Aorta (tissue), 5 donors: ENCODE data around the gene NRG3. TPM values are rescaled to one million over a fixed set of nuclear protein-coding genes. Genes with fewer than 3 reads are reported as not detected.
A peak's percentile ranks its signal among the peaks of the same experiment; 100 is the strongest.

Experiments used
- ATAC-seq: fragments of 200-7000 bp; cut with Tn5 transposase; one replicate; pipeline ENCODE4 v1.9.1; 2022; ENCODE audit warnings: moderate library complexity; ENCODE audit not compliant: low FRiP score
- DNase-seq, 2 donors: peaks; one replicate each; pipeline ENCODE4 v3.0.0-alpha.2; 2020
- H3K27ac ChIP-seq, 2 donors: one replicate each; pipeline ENCODE4 v1.5.1; 2013; ENCODE audit warnings: low read length in 2 of 2, mild to moderate bottlenecking in 2 of 2, moderate library complexity in 2 of 2, control low read depth in 1 of 2, inconsistent platforms in 1 of 2, low read depth in 1 of 2
- H3K27me3 ChIP-seq, 2 donors: one replicate each; pipeline ENCODE4 v1.6.1; 2013; ENCODE audit warnings: control low read depth in 1 of 2, low read length in 1 of 2, mild to moderate bottlenecking in 1 of 2, moderate library complexity in 1 of 2; ENCODE audit not compliant: insufficient read depth in 2 of 2, control insufficient read depth in 1 of 2
- H3K36me3 ChIP-seq, 2 donors: one replicate each; pipeline ENCODE4 v1.6.1; 2013; ENCODE audit warnings: control low read depth in 1 of 2, low read length in 1 of 2, mild to moderate bottlenecking in 1 of 2; ENCODE audit not compliant: insufficient read depth in 2 of 2, control insufficient read depth in 1 of 2
- H3K4me1 ChIP-seq, 2 donors: one replicate each; pipeline ENCODE4 v1.6.1; 2013; ENCODE audit warnings: low read length in 2 of 2, control low read depth in 1 of 2, mild to moderate bottlenecking in 1 of 2, moderate library complexity in 1 of 2; ENCODE audit not compliant: insufficient read depth in 2 of 2, control insufficient read depth in 1 of 2
- H3K4me3 ChIP-seq, 2 donors: one replicate each; pipeline ENCODE4 v1.5.1; 2013; ENCODE audit warnings: low read length in 2 of 2, control low read depth in 1 of 2, mild to moderate bottlenecking in 1 of 2
- H3K9me3 ChIP-seq: one replicate; pipeline ENCODE4 v1.6.1; 2013; ENCODE audit warnings: mild to moderate bottlenecking, low read length; ENCODE audit not compliant: control insufficient read depth
- WGBS, 2 donors: extraction: QIAGEN DNeasy Blood & Tissue Kit; methylation state at CpG; one replicate each; pipeline ENCODE4 v1.1.7; 2013; 5-methylcytosine and 5-hydroxymethylcytosine counted together
- intact Hi-C, 2 donors: fragments of 100-400 bp; cut with DNase I; formaldehyde crosslinking; loops; one replicate each; pipeline versions ENCODE4 v1.14.2 to v1.15.0; 2022
- polyA plus RNA-seq, 2 donors: library from polyadenylated mRNA; stranded (reverse); fragments of 200-250 nt; gene quantifications; one replicate each; pipeline ENCODE4 v1.2.3, GENCODE V29; 2013
- total RNA-seq, 2 donors: library from RNA; stranded (reverse); fragmentation: NEBNext Ultra II Directional; extraction: Animal tissue kit (Norgen Biotek cat#: 25700); gene quantifications; one replicate each; pipeline ENCODE4 v1.2.1, GENCODE V29; 2021
- donor health status: healthy with polysubstance abuse.
- donor health status: Bipolar disorder and iron deficiency.
- donor health status: DM: no; HTN: no; CAD: no.
- donor health status: DM: no; HTN: no; CAD: no.
- donor health status: DM: yes; HTN: yes; CAD: no.

NRG3 gene
- total and polyA plus RNA-seq, 4 donors = 0.50 to 1.1 (median 0.84) TPM

- 1 to 2% methylated on average over 45 to 49 of the region's 49 CpGs for WGBS, 2 donors
- H3K36me3 ChIP-seq = no peaks in the 10 kb centered on the region
- H3K27ac ChIP-seq = no peak overlapping the region
- DNase-seq (no peak), ATAC-seq (no peak)
- H3K27me3 ChIP-seq = peaks cover 0 to 2% of the 10 kb centered on the region in 2 donors
- no peaks in the 10 kb centered on the region for H3K9me3 ChIP-seq
- H3K4me3 ChIP-seq = peak overlapping the region in 1 of 2 donors; percentile 76
- intact Hi-C loops = no loop called here
- H3K4me1 ChIP-seq = no peaks in the 10 kb centered on the region
These were observed 666 bp downstream of the NRG3 start for GRCh38 chr10:81875467-81876252.

GRCh38 chr10:81876253-81877077, 1.5 kb downstream of the NRG3 start:
- no peaks in the 10 kb centered on the region for H3K4me1 ChIP-seq
- H3K27ac ChIP-seq = no peak overlapping the region
- intact Hi-C loops = no loop called here
- 3 to 6% methylated on average over 25 of the region's 25 CpGs for WGBS, 2 donors
- H3K36me3 ChIP-seq = no peaks in the 10 kb centered on the region
- no peaks in the 10 kb centered on the region for H3K9me3 ChIP-seq
- DNase-seq = no peak
- H3K27me3 ChIP-seq = peaks cover 0 to 2% of the 10 kb centered on the region in 2 donors
- ATAC-seq = no peak
- H3K4me3 ChIP-seq = no peak overlapping the region

- H3K4me3 ChIP-seq = no peak overlapping the region
- WGBS, 2 donors = 59 to 63% methylated on average over 2 of the region's 2 CpGs
- H3K36me3 ChIP-seq = no peaks in the 10 kb centered on the region
- no peaks in the 10 kb centered on the region for H3K9me3 ChIP-seq
- no peak for ATAC-seq
- intact Hi-C loops = no loop called here
- H3K27ac ChIP-seq = no peak overlapping the region
- H3K4me1 ChIP-seq = no peaks in the 10 kb centered on the region
- peaks cover 0 to 2% of the 10 kb centered on the region in 2 donors for H3K27me3 ChIP-seq
- no peak for DNase-seq
These were observed 2.6 kb downstream of the NRG3 start for GRCh38 chr10:81877596-81877995.

- DNase-seq (no peak), ATAC-seq (no peak)
- Histone ChIP-seq H3K9me3 (no peaks in the 10 kb centered on the region), H3K27ac (no peak overlapping the region), H3K4me3 (no peak overlapping the region), H3K27me3 (no peaks in the 10 kb centered on the region), H3K36me3 (no peaks in the 10 kb centered on the region), H3K4me1 (no peaks in the 10 kb centered on the region)
- intact Hi-C loops = no loop called here
- WGBS, 2 donors = 89 to 93% methylated on average over 1 of the region's 1 CpG
These were observed 7.0 kb downstream of the NRG3 start for GRCh38 chr10:81882011-81882410.

GRCh38 chr10:81884856-81885255, 9.9 kb downstream of the NRG3 start:
- intact Hi-C loops = no loop called here
- Histone ChIP-seq H3K4me1 (no peaks in the 10 kb centered on the region), H3K4me3 (no peak overlapping the region)

GRCh38 chr10:81885491-81885890, 10.5 kb downstream of the NRG3 start:
- Histone ChIP-seq H3K27ac (no peak overlapping the region), H3K9me3 (no peaks in the 10 kb centered on the region), H3K4me1 (no peaks in the 10 kb centered on the region), H3K4me3 (no peak overlapping the region), H3K27me3 (no peaks in the 10 kb centered on the region), H3K36me3 (no peaks in the 10 kb centered on the region)
- 92 to 95% methylated on average over 2 of the region's 2 CpGs for WGBS, 2 donors
- intact Hi-C loops = no loop called here
- no peak for ATAC-seq
- no peak for DNase-seq

More at GRCh38 chr10:81884856-81885255, 9.9 kb downstream of the NRG3 start:
- ATAC-seq (no peak), DNase-seq (no peak)
- Histone ChIP-seq H3K9me3 (no peaks in the 10 kb centered on the region), H3K27me3 (no peaks in the 10 kb centered on the region), H3K36me3 (no peaks in the 10 kb centered on the region), H3K27ac (no peak overlapping the region)
- 97 to 99% methylated on average over 1 of the region's 1 CpG for WGBS, 2 donors

GRCh38 chr10:81886939-81887338, 11.9 kb downstream of the NRG3 start:
- no peak for DNase-seq
- H3K27ac ChIP-seq = no peak overlapping the region
- H3K4me1 ChIP-seq = no peaks in the 10 kb centered on the region
- H3K27me3 ChIP-seq = no peaks in the 10 kb centered on the region
- H3K36me3 ChIP-seq = no peaks in the 10 kb centered on the region
- no peaks in the 10 kb centered on the region for H3K9me3 ChIP-seq
- no peak overlapping the region for H3K4me3 ChIP-seq
- intact Hi-C loops = no loop called here
- ATAC-seq = no peak

GRCh38 chr10:81889181-81889769, 14.3 kb downstream of the NRG3 start:
- intact Hi-C loops = no loop called here
- ATAC-seq (no peak), DNase-seq (no peak)
- Histone ChIP-seq H3K9me3 (no peaks in the 10 kb centered on the region), H3K4me3 (no peak overlapping the region), H3K27me3 (no peaks in the 10 kb centered on the region), H3K36me3 (no peaks in the 10 kb centered on the region), H3K27ac (no peak overlapping the region), H3K4me1 (no peaks in the 10 kb centered on the region)
- 87% methylated on average over 7 of the region's 7 CpGs for WGBS, 2 donors
